T1000 (cell line): Measurements from ENCODE around the gene PAQR9.
"Not testable (repeated sequence)": the region's sequence is repeated elsewhere in the genome, so short reads cannot be mapped to it uniquely, and the experiment has no call there.

ENCODE experiments used
- DNase-seq: peaks from one replicate; lab custom pipeline; 2025; ENCODE audit warnings: mixed read lengths; lab: John Stamatoyannopoulos, UW

Gene PAQR9, protein sequence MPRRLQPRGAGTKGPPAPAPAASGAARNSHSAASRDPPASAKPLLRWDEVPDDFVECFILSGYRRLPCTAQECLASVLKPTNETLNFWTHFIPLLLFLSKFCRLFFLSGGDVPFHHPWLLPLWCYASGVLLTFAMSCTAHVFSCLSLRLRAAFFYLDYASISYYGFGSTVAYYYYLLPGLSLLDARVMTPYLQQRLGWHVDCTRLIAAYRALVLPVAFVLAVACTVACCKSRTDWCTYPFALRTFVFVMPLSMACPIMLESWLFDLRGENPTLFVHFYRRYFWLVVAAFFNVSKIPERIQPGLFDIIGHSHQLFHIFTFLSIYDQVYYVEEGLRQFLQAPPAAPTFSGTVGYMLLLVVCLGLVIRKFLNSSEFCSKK

DNA sequence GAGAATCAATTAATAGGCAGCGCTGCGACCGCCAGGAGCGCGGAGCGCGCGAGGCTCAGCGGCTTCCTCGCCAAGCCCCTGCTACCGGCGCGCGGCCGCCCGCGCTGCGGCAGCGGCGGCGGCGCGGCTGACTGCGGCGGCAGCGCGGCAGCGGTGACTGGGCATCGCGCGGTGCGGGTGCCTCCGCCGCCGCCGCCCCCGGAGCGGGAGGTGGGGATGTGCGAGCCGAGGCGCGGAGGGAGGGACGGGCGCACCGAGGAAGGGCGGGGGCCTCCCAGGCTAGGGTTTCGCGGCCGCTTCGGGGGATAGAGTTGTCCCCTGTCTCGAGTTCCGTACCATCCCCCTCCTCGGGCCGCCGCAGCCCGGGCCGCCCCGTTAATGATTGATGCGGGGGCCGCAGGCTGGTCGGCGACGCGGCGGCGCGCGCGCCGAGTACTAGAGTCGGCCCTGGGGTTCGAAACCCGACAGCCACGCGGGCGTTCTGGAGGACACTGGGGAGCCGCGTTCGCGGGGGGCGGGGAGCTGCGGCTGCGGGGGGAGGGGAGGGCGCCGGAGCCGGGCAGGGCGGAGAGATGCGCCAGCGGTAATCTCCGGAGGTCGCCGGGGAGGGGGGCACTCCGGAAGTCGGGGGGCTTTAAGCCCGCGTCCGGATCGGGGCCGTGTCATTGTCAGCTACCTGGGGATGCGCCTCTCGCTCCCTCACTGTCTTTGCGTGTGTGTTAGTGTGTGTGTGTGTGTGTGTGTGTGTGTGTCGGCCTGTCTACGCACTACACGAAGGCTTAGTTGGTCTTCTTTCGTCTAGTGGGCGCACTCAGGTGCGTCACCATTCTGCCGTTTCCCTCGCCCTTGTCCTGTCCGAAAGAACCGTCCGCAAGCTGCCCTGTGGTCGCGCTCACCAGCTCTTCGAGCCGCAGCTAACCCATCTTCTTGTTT, at the start of gene PAQR9:
TSS of gene PAQR9 (minus strand) at position 159 of the 933 bp plus-strand sequence. CDS start 338 bp downstream, outside the sequence.
- no peak for DNase-seq

DNA sequence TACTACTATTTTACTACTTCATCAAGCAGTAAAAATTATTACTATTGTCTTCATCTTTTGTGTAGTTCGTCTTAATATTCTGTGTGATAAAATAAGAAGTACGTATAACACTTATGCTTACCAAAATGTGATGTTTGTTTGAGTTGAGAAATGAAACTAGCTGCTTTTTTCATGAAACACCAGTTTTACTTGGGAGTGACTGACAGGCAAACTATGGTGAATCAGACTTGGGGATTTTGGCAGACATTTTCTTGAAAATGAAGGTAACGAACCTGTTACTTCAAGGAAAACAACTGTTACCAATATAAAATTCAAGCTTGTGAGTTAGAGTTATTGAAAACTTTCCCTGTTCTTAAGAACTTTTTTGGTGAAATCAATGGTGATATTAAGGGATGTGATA, 48.2 kb upstream of the PAQR9 start:
- DNase-seq, result no peak

DNA sequence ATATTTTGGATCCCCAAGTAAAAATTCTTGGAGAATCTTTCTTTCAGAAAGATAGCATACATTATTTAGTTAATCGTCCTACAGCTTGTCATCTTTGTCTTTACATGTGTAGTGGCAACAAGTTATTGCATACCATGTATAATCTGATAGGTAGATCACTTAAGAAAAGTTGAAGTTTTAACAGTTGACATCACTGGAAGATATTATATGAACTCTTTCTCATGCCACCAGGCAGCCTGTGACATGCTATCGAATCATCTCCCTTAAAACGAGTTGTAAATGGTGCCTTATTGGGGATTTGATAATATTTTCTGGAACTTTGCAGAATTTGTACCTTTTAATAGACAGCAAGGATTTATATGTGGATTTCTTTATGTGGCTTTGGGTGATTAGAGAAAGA, 46.5 kb upstream of the PAQR9 start:
- no peak for DNase-seq

DNA sequence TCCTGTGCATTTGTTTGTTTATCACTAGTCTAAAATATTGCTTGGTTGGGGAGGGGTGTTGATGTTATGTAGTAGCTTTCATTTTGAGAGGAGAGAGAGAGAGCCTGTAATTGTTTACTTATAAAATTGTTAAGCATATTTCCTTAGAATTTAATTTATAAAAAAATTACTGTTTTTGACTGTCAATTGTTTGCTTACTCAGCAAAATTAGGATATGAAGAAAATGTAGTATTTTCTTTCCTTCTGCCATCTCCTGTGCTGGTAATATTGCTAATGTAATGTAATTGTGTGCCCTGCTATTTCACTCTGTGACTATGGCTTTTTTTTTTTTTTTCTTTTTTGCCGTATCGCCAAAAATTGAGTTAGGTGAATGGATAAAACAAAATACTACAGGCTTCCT, 41.3 kb upstream of the PAQR9 start:
- no peak for DNase-seq

DNA sequence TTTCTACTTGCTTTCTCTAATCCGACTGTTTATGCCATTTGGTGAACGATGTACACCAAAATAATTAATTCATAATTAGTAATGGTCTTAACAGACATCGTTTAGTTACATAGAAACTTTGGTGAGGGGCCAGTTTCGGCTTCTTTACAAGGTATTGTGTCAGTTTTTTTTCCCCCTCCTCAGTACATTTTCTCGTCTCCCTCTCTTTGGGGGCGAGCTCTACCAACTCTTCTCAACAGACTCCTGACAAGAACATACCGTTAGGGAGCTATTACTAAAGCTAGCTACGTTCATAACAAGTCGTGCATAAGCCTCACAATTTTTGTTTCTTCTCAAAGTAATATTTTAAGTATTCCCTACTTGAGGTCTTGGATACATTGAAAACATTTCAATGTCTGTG, 39.3 kb upstream of the PAQR9 start:
- DNase-seq, result no peak

DNA sequence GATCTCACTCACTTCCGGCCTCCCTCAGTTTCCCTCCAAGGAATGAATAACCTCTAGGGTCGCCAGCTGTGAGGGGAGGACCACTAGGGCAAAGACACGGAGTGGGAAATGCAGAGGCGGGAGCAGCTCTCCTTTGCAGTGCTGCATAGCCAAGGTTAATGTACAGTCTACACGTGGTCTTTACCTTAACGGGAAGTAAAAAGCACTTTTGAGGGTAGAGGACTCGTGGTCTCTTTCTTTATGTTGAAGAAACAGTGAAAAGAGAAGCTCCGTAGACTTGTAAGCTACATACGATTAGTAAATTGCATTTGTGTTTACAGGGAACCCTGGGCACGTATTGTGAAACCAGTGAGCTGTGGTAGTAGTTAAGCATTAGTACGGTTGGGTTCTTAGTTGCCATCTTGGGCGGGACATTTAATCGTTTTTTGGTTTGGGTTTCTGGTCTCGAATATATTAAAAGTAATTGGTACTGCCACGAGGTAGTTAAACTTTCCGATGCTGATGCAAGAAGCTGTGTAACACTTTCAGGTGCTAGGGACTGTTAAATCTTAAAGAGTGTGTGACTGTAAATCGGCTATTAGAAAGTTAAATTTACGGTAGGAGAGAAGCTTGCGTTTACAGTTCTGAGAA, 38.7 kb upstream of the PAQR9 start:
- DNase-seq, result no peak

DNA sequence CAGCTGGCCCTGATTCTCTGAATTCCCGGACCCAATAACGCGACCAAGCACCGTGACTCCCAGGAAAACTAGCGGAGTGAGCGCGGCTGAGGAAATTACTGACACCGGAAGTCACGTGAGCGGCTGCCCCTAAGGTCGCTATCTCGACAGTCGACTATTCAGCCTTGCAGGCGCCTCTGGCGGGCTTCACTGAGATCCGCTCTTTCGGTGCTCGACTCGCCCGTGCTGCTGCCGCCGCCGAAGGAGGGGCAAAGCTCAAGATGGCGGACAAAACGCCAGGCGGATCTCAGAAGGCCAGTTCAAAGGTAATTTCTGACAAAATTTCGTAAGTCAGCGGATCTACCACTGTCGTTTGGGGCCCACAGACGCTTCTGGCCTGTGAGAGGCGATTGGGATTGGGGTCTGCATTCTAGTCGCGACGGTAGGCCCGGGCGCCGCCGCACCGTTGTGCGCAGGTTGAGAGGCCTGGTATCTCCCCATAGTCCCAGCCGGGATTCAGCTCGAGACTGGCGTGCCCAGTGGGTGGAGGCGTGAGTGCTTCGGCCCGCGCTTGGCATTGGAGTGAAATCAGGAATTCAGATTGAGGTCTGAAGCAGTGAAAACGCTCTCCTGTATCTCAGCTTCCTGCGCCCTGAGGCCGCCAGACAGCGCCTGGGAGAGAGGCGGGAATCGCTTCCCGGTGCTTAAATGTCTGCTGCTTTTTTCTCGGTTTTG, 38.1 kb upstream of the PAQR9 start, which contains the start of gene U2SURP:
TSS of gene U2SURP (plus strand) at position 202 of the 714 bp plus-strand sequence. CDS start at position 261, 59 bp downstream.
- peak; percentile 92 for DNase-seq

DNA sequence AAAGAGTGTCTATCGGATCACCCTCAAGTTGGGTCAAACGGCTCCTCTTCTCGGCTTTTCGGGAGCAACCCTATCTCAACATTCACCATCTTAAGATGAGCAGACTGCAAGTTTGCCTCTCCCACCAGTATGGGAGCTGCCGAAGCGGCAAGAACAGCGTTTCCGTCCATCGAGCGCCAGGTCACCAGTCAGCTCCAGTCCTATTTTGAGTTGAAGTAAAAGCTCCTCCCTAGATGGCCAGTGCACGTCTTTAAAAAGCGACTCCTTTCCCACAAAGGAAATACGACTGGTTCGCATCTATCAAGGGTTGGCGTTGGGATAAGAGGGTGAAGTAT, 37.5 kb upstream of the PAQR9 start:
- no peak for DNase-seq

DNA sequence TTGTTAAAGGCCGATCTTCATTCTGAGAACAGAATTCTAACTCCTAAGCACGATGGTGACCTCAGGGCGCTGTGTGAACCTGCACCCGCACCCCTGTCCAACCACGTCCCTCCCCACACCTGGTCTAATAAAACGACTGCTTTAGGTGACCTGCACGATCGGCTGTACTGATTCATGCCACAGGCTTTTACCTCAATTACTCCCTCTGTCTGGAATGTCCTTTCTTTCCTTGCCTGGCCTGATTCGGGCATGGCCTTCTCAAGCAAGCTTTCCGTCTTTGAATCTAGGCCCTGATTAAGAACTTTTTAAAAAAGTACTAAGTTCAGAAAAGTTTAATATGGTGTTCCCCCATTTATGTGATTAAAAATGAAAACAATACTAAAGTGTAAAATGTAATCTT, 37.1 kb upstream of the PAQR9 start:
- DNase-seq, result no peak

DNA sequence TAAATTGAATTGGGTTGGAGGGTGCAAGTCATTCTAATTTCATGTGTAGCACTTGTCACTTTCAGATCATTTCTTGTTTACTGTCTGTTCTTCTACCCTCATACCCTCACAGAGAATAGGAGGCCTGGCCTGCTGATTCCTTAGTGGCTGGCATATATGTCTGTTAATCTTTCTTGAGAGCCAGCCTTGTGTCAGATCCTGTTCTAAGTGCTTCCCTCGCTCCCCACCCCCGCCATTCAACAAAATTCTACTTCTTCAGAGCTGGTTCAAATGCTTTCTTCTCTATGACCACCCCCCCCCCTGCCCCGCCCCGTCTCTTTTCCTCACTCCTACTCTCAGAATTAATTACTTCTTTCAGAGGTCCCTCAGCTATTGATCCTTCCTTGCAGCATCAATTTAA, 36.4 kb upstream of the PAQR9 start:
- DNase-seq, result no peak

DNA sequence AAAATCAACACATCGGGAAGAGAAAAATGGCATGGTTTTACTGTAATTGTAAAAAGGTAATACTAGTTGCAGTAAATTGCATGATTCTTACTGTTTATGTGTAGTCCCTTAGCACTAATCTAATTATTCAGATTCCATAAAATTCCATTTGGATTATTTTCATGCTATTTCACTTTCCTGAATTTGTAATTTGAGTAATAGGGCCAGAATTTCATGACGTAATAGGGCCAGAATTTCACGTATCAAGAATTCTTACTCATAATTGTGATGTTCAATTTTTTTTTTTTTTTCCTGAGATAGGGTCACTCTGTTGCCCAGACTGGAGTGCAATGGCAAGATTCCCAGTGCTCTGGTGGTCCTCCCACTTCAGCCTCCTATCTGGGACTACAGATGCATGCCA, 35.0 kb upstream of the PAQR9 start:
- no peak for DNase-seq

DNA sequence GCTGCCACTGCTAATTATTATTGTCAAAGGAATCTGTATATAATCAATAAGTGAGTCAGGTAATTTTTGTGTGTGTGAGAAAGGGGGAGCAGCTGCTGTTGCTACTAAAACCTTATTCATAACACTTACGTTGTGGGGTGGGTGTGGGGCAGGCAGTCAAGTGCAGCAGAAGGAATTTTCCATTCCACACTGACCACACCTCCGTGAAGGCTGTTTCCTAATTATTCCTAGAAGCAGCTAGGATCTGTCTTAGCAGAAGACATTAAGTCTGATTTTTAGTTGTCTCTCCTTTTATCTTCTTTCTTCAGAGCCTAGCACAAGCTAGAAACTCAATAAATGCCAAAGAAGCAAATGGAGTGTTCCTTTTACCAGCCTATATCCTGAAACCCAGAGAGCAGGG, 33.9 kb upstream of the PAQR9 start:
- DNase-seq, result no peak

DNA sequence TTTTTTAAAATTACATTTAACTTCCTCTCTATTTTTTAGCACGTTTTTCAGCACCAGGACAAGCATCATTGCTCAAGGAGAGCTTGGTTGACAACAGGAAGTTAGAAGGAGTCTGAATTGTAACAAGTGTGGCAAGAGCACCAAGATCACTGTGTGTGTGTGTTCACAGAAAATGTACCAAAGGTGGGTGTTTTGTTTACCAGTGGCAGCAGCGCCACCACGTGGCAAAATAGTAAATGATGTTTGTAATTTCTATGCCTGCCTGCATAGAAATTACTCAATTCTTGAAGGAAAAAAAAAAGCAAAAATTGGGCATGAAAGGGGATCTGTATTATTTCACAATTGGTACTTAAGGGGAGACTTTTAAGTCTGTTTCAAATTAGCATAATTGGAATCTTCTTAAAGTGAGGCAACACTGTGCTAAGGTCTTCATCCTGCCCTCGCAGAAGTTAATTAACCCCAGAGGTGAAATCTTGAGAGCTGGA, 30.5 kb upstream of the PAQR9 start:
- peak; percentile 17 for DNase-seq

DNA sequence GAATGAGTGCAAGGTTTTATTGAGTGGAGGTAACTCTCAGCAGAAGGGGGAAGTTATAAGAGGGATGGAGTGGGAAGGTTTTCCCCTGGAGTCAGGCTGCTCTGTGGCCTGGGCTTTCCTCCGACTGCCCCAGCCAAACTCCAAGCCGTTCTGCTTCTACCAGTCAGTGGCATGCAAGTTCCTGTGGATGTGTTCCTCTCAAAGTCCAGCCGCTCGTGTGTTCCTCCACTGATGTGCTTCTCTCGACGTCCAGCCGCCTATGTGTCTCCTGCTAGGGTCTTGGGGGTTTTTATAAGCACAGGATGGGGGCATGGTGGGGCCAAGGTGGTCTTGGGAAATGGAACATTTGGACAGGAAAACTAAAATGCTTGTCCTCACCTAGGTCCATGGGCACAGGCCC, 28.8 kb upstream of the PAQR9 start:
- no peak for DNase-seq

DNA sequence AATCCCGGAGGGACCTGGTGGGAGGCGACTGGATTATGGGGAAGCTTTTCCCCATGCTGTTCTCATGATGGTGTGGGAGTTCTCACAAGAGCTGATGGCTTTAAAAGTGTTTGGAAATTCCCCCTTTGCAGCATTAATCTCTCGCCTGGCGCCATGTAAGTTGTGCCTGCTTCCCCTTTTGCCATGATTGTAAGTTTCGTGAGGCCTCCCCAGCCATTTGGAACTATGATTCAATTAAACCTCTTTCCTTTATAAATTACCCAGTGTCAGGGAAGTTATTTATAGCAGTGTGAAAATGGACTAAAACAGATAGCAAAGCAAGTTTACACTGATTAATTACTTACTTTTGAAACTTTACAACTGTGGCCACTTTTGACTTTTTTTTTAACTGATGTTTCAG, 27.2 kb upstream of the PAQR9 start:
- DNase-seq, result no peak

DNA sequence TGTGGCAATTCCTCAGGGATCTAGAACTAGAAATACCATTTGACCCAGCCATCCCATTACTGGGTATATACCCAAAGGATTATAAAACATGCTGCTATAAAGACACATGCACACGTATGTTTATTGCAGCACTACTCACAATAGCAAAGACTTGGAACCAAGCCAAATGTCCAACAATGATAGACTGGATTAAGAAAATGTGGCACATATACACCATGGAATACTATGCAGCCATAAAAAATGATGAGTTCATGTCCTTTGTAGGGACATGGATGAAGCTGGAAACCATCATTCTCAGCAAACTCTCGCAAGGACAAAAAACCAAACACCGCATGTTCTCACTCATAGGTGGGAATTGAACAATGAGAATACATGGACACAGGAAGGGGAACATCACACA, 25.4 kb upstream of the PAQR9 start:
- DNase-seq, result not testable (repeated sequence)

DNA sequence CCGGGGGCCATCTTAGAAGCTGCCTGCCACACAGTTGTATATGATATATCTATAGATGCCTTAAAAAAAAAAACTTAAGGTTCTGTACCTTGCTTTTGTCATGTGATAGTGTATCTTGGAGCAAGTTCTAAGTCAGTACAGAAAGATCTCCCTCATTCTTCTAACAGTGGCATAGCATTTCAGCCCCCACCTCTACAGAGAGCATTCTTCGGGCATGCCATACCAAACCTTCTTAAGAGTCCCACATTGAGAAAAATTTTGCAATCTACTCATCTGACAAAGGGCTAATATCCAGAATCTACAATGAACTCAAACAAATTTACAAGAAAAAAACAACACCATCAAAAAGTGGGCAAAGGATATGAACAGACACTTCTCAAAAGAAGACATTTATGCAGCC, 24.7 kb upstream of the PAQR9 start:
- DNase-seq, result not testable (repeated sequence)

DNA sequence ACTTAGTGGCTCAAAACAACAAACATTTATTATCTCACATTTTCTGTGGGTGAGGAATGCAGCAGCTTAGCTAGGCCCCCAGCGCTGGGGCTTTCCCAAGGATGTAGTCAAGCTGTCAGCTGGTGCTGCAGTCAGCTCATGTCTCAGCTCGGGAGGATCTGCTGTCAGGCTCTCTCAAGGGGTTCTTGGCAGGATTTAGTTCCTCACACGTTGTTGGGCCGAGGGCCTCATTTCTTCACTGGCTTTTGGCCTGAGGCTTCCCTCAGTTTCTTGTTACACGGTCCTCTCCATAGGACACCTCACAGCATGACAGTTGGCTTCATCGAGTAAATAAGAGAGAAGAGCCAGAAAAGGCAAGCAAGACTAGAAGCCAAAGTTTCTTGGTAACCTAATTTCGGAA, 24.2 kb upstream of the PAQR9 start:
- DNase-seq, result no peak

DNA sequence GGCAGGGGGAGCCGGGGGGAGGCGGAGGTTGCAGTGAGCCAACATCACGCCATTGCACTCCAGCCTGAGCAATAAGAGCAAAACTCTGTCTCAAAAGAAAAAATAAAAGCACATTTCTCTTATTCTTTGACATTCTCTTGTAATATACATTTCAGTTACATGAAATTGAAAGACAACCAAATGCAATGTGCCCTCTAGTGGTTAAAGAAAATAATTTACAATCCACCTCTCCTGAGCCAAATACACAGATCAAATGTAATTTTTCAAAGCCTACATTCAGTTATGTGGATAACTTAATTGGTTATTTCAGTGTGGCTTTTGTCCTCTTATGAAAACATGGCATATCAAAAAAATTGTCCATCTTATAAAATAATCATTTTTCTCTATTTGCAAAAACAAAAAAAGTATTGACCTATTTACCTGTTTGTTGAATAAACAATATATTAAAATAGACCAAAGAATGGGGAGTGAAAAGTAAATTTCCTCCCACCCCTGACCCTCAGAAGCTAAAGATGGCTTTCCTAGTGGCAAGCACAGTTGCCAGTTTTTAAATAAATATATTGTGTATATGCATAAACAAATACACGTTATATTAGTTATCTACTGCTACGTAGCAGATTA, 23.7 kb upstream of the PAQR9 start:
- no peak for DNase-seq

DNA sequence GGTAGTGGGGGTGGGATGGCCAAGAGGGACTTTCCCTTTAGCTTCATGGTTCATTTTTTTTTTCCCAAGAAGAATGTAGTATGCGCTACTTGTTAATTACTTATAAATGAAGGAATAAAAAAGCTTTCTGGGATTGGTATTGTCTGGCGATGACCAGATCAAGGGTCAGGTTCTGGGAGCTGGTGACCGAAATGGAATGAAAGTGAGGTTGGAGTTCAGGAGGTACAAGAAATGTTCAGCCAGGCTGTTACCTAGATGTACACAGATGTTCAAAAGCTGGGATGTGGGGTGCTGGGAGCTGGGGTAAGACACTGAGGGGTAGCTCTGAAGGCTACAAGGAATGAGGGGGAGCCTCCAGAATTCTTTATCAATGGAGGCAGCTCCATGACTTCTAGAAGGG, 20.8 kb upstream of the PAQR9 start:
- DNase-seq, result no peak

DNA sequence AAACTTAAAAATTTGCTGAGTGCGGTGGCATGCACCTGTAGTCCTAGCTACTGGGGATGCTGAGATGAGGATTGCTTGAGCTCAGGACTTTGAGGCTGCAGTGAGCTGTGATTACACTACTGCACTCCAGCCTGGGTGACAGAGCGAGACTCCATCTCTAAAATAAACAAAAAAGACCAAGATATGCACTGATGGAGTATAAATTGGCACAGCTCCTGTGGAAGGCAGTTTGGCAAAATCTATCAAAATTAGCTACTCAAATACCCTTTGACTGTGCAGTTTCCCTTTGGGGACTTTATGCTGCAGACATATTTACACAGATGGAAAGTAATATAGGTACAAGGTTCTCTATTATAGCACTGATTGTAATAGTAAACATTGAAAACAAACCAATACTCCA, 19.8 kb upstream of the PAQR9 start:
- DNase-seq, result no peak
